ENCODE data around the gene TMEM101. TPM values are rescaled to one million over a fixed set of nuclear protein-coding genes. Genes with fewer than 3 reads are reported as not detected.

TMEM101 gene
- polyA plus RNA-seq, 2 donors: 12.9 to 26.5 TPM

DNA sequence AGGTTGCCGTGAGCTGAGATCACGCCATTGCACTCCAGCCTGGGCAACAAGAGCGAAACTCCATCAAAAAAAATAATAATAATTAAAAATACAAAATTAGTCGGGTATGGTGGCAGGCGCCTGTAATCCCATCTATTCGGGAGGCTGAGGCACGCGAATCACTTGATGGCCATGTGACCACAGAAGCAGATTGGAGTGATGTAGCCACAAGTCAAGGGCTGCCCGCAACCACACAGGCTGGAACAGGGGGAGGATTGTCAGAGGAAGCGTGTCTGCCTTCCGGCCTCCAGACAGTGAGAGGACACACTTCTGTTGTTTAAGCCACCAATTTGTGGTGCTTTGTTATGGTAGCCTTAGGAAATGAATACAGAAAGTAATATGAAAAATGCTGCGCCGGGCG, 22.1 kb downstream of the TMEM101 start:
- Histone ChIP-seq H3K4me1 (ENCODE audit: control insufficient read depth in 2 of 2, insufficient read depth in 2 of 2, low read length in 1 of 2) (no peaks in the 10 kb centered on the region), H3K36me3 (ENCODE audit: control insufficient read depth in 2 of 2, insufficient read depth in 2 of 2, low read length in 1 of 2) (no peaks in the 10 kb centered on the region), H3K4me3 (ENCODE audit: low read depth in 1 of 2, low read length in 2 of 2) (no peak overlapping the region), H3K27ac (ENCODE audit: low read depth in 2 of 2, low read length in 1 of 2) (no peak overlapping the region), H3K9me3 (ENCODE audit: control insufficient read depth in 2 of 2, insufficient read depth in 1 of 2, low read depth in 1 of 2, low read length in 1 of 2) (no peaks in the 10 kb centered on the region), H3K27me3 (ENCODE audit: control insufficient read depth in 1 of 2, insufficient read depth in 2 of 2, low read length in 2 of 2) (no peaks in the 10 kb centered on the region)
- 93 to 96% methylated on average over 14 of the region's 14 CpGs for WGBS, 2 donors

DNA sequence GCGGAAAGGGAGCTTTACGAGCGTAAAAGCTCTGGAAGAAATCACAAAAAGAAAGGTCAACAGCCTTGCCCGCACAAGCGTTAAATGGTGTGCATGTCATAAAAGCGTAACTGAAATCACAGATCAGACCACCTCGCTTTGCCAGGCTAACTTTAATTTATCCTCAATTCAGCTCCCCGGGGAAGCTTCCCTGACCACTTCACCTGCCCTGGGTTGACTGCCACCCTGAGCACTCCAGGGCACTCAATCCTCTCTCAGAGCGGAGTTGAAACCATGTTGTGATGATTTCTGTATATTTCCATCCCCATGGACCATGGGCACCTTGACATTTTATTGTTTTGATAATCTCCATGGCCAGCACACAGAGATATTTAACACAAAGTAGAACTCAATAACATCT, 26.5 kb downstream of the TMEM101 start:
- no peaks in the 10 kb centered on the region for H3K9me3 ChIP-seq (ENCODE audit: control insufficient read depth in 2 of 2, insufficient read depth in 1 of 2, low read depth in 1 of 2, low read length in 1 of 2)
- H3K27ac ChIP-seq (ENCODE audit: low read depth in 2 of 2, low read length in 1 of 2): no peak overlapping the region
- H3K4me1 ChIP-seq (ENCODE audit: control insufficient read depth in 2 of 2, insufficient read depth in 2 of 2, low read length in 1 of 2): peaks cover 5% of the 10 kb centered on the region in 2 donors
- no peaks in the 10 kb centered on the region for H3K36me3 ChIP-seq (ENCODE audit: control insufficient read depth in 2 of 2, insufficient read depth in 2 of 2, low read length in 1 of 2)
- 89 to 91% methylated on average over 9 of the region's 9 CpGs for WGBS, 2 donors
- peaks cover 0 to 4% of the 10 kb centered on the region in 2 donors for H3K27me3 ChIP-seq (ENCODE audit: control insufficient read depth in 1 of 2, insufficient read depth in 2 of 2, low read length in 2 of 2)
- no peak overlapping the region for H3K4me3 ChIP-seq (ENCODE audit: low read depth in 1 of 2, low read length in 2 of 2)

DNA sequence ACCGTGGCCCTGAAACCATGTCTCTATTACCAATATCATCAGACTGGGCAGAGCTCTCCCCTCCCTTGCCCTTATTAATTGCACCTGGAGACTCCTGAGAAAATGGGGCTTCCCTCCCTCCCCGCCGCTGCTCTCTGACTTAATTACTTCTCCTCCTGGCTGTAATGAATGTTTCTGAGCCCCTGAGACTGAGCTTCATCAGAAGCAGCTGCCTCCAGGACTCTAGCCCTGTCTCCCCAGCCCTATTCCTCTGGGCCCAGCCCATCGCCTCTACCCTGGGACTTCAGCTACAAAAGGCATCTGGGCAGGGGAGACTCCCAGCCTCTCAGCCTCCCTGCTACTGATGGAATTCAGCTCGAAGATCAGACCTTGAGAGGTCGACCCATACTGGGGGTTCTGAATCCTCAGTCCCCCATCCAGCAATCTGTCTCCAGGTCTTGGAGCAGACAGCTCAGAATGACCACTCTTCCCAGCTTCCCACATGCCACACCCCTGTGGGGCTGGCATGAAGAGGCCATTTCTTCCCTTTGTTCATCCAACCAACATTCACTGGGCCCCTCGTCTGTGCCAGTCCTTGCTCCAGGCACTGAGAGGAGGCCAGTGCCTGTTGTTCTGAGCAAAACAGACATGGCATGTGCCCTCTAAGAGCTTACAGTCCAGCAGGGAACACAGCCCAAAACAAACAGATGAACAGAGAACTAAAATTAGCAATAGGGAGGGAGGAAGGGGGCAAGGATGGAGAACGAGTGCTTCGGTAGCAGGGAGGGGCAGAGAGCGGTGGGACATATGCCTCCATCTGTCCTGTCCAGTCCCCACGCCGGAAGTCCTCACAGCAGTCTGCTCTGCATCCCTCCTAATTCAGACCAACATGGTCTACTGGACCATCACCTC, 27.4 kb downstream of the TMEM101 start:
- Histone ChIP-seq H3K27ac (ENCODE audit: low read depth in 2 of 2, low read length in 1 of 2) (no peak overlapping the region), H3K9me3 (ENCODE audit: control insufficient read depth in 2 of 2, insufficient read depth in 1 of 2, low read depth in 1 of 2, low read length in 1 of 2) (no peaks in the 10 kb centered on the region), H3K4me3 (ENCODE audit: low read depth in 1 of 2, low read length in 2 of 2) (no peak overlapping the region), H3K36me3 (ENCODE audit: control insufficient read depth in 2 of 2, insufficient read depth in 2 of 2, low read length in 1 of 2) (no peaks in the 10 kb centered on the region), H3K27me3 (ENCODE audit: control insufficient read depth in 1 of 2, insufficient read depth in 2 of 2, low read length in 2 of 2) (peaks cover 0 to 5% of the 10 kb centered on the region in 2 donors), H3K4me1 (ENCODE audit: control insufficient read depth in 2 of 2, insufficient read depth in 2 of 2, low read length in 1 of 2) (peaks cover 5 to 7% of the 10 kb centered on the region in 2 donors)
- WGBS, 2 donors: 64 to 70% methylated on average over 12 of the region's 12 CpGs

DNA sequence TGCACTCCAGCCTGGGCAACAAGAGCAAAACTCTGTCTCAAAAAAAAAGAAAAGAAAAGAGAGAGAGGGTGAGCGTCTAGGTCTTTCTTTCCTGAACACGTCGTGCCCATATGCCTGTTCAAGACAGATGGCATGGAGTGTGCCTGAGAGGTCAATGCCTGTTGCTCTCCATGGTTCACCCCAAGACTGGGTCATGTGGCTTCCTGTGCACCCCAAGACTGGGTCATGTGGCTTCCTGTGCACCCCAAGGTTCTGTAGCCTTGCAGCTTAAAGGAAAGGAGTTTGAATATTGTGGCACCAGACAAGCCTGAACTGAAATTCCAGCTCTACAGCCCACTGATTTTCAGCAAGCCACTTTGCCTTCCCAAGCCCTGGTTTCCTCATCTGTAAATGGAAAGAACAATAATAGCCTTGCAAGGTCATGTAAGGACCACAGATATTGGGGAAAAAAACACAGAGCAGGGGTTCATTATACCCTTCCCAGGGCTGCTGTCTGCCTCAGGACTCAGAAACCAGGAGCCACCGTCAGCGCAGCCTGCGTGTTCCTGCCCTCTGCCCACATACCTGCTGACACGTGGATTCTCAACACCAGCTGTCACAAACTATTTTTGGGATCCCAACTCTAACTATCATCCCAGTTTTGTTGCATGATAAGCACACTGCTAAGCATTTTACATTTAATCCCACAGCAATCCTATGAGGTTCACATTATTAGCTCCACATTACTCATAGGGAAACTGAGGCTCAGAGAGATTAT, 28.4 kb downstream of the TMEM101 start:
- Histone ChIP-seq H3K27ac (ENCODE audit: low read depth in 2 of 2, low read length in 1 of 2) (no peak overlapping the region), H3K27me3 (ENCODE audit: control insufficient read depth in 1 of 2, insufficient read depth in 2 of 2, low read length in 2 of 2) (peaks cover 0 to 5% of the 10 kb centered on the region in 2 donors), H3K36me3 (ENCODE audit: control insufficient read depth in 2 of 2, insufficient read depth in 2 of 2, low read length in 1 of 2) (no peaks in the 10 kb centered on the region), H3K4me3 (ENCODE audit: low read depth in 1 of 2, low read length in 2 of 2) (no peak overlapping the region), H3K4me1 (ENCODE audit: control insufficient read depth in 2 of 2, insufficient read depth in 2 of 2, low read length in 1 of 2) (peaks cover 5 to 7% of the 10 kb centered on the region in 2 donors), H3K9me3 (ENCODE audit: control insufficient read depth in 2 of 2, insufficient read depth in 1 of 2, low read depth in 1 of 2, low read length in 1 of 2) (no peaks in the 10 kb centered on the region)
- WGBS, 2 donors: 87 to 89% methylated on average over 7 of the region's 7 CpGs

DNA sequence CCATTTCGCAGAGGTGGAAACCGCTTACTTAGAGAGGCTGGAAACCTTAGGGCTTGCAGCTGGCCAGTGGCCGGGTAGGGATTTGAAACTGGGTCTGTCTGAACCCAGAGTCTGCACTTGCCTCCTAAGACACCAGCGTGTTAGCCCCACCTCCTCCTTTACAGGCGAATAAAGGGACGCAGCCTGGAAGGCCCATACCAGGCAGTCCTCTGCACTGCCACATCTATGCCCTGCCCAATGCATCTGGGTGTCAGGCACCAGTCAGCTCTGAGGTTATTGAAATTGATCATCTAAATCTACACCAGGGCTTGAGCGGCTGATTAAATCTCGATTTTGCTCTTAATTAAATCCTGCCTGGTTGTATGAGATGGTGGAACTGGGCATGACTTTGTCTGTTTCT, 30.2 kb downstream of the TMEM101 start:
- H3K36me3 ChIP-seq (ENCODE audit: control insufficient read depth in 2 of 2, insufficient read depth in 2 of 2, low read length in 1 of 2): no peaks in the 10 kb centered on the region
- peak overlapping the region in 1 of 2 donors; percentile 34 for H3K4me3 ChIP-seq (ENCODE audit: low read depth in 1 of 2, low read length in 2 of 2)
- peaks cover 5 to 7% of the 10 kb centered on the region in 2 donors for H3K4me1 ChIP-seq (ENCODE audit: control insufficient read depth in 2 of 2, insufficient read depth in 2 of 2, low read length in 1 of 2)
- no peaks in the 10 kb centered on the region for H3K9me3 ChIP-seq (ENCODE audit: control insufficient read depth in 2 of 2, insufficient read depth in 1 of 2, low read depth in 1 of 2, low read length in 1 of 2)
- no peak overlapping the region for H3K27ac ChIP-seq (ENCODE audit: low read depth in 2 of 2, low read length in 1 of 2)
- peaks cover 0 to 5% of the 10 kb centered on the region in 2 donors for H3K27me3 ChIP-seq (ENCODE audit: control insufficient read depth in 1 of 2, insufficient read depth in 2 of 2, low read length in 2 of 2)
- 82 to 89% methylated on average over 8 of the region's 8 CpGs for WGBS, 2 donors

DNA sequence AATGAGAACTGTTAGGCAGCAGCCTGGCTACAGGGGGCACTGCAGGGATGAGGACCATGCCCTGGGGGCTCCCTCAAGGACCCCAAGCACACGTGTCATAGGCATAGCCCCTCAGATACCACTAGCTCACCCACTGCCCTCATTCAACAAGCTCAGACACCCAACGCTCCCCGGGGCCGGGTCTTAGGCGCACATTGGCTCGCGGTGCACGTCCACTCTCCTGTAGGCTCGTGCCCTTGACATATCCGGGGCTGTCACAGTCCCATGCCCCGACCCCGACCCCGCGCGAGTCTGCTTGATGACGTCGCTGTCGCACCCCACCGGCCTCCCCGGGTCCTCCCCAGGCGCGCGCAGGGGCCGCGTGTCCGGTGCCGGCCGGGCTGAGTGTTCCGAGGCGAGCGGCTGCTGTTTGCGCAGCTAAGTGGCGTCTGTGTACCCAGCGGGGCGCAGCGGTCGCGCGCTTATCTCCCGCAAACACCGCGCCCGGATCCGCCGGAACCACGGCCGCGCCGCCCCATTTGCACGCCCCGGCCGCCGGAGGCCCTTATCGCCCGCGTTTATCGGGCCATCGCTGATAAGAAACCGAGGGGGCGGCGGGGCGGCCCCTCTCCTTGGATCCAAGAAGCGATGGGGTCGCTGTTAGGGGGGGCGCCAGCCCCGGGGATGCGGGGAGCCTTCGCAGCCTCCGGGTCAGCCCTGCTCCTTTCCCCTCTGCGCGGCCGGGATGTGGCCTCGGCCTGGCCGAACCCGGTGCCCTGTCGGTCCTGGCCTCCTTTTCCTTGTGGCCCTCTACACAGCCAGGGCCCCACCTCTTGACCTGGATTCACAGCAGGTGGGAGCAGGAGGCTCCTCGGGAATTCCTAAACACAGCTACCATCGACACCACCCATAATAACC, 31.0 kb downstream of the TMEM101 start:
- Histone ChIP-seq H3K4me3 (ENCODE audit: low read depth in 1 of 2, low read length in 2 of 2) (peak overlapping the region in 1 of 2 donors; percentile 34), H3K4me1 (ENCODE audit: control insufficient read depth in 2 of 2, insufficient read depth in 2 of 2, low read length in 1 of 2) (peaks cover 5 to 7% of the 10 kb centered on the region in 2 donors), H3K36me3 (ENCODE audit: control insufficient read depth in 2 of 2, insufficient read depth in 2 of 2, low read length in 1 of 2) (no peaks in the 10 kb centered on the region), H3K27me3 (ENCODE audit: control insufficient read depth in 1 of 2, insufficient read depth in 2 of 2, low read length in 2 of 2) (peaks cover 0 to 5% of the 10 kb centered on the region in 2 donors), H3K27ac (ENCODE audit: low read depth in 2 of 2, low read length in 1 of 2) (no peak overlapping the region), H3K9me3 (ENCODE audit: control insufficient read depth in 2 of 2, insufficient read depth in 1 of 2, low read depth in 1 of 2, low read length in 1 of 2) (no peaks in the 10 kb centered on the region)
- WGBS, 2 donors: 3 to 4% methylated on average over 75 to 78 of the region's 78 CpGs

DNA sequence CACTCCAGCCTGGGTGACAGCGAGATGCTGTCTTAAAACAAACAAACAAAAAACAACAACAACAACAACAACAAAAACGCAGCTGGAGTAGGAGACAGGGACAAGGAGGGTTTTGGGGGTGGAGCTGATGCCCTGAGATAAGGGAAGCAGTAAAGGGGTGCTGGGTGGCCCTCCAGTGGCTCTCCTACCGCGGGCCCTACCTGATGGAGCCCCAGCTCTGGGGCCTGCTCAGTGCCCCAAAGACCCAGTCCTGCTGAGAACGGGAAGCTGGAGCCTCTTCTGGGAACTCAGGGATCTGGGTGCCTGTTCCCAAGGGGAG, 31.6 kb downstream of the TMEM101 start:
- WGBS, 2 donors: 26 to 27% methylated on average over 5 of the region's 5 CpGs

DNA sequence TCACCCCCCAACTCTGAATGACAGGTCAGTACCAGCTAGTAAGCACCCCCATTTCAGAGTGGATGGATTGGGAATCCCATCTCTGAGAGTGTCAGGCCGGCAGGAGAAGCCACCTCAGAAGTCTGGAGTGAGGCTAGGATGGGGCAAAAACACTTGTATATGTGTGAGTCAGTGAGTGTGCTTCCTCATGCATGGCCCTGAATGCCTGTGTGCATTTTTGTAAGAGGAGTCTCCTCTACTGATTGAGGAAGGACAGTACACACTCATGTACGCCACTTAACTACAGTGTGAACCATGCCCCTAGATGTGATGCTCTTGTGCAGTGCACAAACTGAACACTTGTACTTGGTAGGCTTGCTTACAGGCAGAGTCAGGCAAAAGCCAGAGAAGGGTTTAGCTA, 32.6 kb downstream of the TMEM101 start:
- Histone ChIP-seq H3K9me3 (ENCODE audit: control insufficient read depth in 2 of 2, insufficient read depth in 1 of 2, low read depth in 1 of 2, low read length in 1 of 2) (no peaks in the 10 kb centered on the region), H3K4me3 (ENCODE audit: low read depth in 1 of 2, low read length in 2 of 2) (no peak overlapping the region), H3K27ac (ENCODE audit: low read depth in 2 of 2, low read length in 1 of 2) (no peak overlapping the region), H3K27me3 (ENCODE audit: control insufficient read depth in 1 of 2, insufficient read depth in 2 of 2, low read length in 2 of 2) (peaks cover 0 to 5% of the 10 kb centered on the region in 2 donors), H3K36me3 (ENCODE audit: control insufficient read depth in 2 of 2, insufficient read depth in 2 of 2, low read length in 1 of 2) (no peaks in the 10 kb centered on the region), H3K4me1 (ENCODE audit: control insufficient read depth in 2 of 2, insufficient read depth in 2 of 2, low read length in 1 of 2) (peaks cover 5 to 7% of the 10 kb centered on the region in 2 donors)
- WGBS, 2 donors: 79 to 89% methylated on average over 2 of the region's 2 CpGs

More for the DNA sequence above, 31.6 kb downstream of the TMEM101 start:
- Histone ChIP-seq H3K9me3 (ENCODE audit: control insufficient read depth in 2 of 2, insufficient read depth in 1 of 2, low read depth in 1 of 2, low read length in 1 of 2) (no peaks in the 10 kb centered on the region), H3K27ac (ENCODE audit: low read depth in 2 of 2, low read length in 1 of 2) (no peak overlapping the region), H3K27me3 (ENCODE audit: control insufficient read depth in 1 of 2, insufficient read depth in 2 of 2, low read length in 2 of 2) (peaks cover 0 to 5% of the 10 kb centered on the region in 2 donors), H3K4me3 (ENCODE audit: low read depth in 1 of 2, low read length in 2 of 2) (no peak overlapping the region), H3K4me1 (ENCODE audit: control insufficient read depth in 2 of 2, insufficient read depth in 2 of 2, low read length in 1 of 2) (peaks cover 5 to 7% of the 10 kb centered on the region in 2 donors), H3K36me3 (ENCODE audit: control insufficient read depth in 2 of 2, insufficient read depth in 2 of 2, low read length in 1 of 2) (no peaks in the 10 kb centered on the region)

DNA sequence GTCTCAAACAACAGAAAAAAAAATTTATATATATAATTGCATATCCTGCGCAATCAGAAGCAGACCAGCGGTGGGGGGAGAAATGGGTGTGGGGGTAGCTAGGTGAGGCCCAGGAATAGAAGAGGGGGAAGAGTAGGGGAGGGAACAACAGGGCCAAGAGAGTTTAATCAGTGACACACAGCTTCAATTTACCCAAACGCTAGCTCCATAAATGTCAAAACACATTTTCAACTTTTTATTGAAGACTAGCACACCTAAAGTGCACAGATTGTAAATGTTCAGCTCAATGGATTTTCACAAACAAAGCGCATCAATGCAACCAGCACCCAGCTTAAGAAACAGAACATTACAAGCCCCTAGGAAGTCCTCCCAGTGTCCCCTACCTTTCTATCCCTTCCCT, 35.1 kb downstream of the TMEM101 start:
- WGBS, 2 donors: 88% methylated on average over 4 of the region's 4 CpGs
- no peak overlapping the region for H3K27ac ChIP-seq (ENCODE audit: low read depth in 2 of 2, low read length in 1 of 2)
- no peak overlapping the region for H3K4me3 ChIP-seq (ENCODE audit: low read depth in 1 of 2, low read length in 2 of 2)
- peaks cover 0 to 5% of the 10 kb centered on the region in 2 donors for H3K27me3 ChIP-seq (ENCODE audit: control insufficient read depth in 1 of 2, insufficient read depth in 2 of 2, low read length in 2 of 2)
- H3K9me3 ChIP-seq (ENCODE audit: control insufficient read depth in 2 of 2, insufficient read depth in 1 of 2, low read depth in 1 of 2, low read length in 1 of 2): no peaks in the 10 kb centered on the region
- H3K36me3 ChIP-seq (ENCODE audit: control insufficient read depth in 2 of 2, insufficient read depth in 2 of 2, low read length in 1 of 2): no peaks in the 10 kb centered on the region
- H3K4me1 ChIP-seq (ENCODE audit: control insufficient read depth in 2 of 2, insufficient read depth in 2 of 2, low read length in 1 of 2): peaks cover 5 to 7% of the 10 kb centered on the region in 2 donors

Data from esophagus (tissue), 2 donors.